ENCODE data around the gene AADAC.
"Not testable (repeated sequence)": the region's sequence is repeated elsewhere in the genome, so short reads cannot be mapped to it uniquely, and the experiment has no call there.

The AADAC gene

GRCh38 chr3:151866711-151867410, 52.9 kb downstream of the AADAC start:
- Histone ChIP-seq H3K9me3 (ENCODE audit: control extremely low read depth in 1 of 5, control insufficient read depth in 4 of 5, insufficient read depth in 2 of 5, low read depth in 1 of 5, low read length in 4 of 5) (no peaks in the 10 kb centered on the region), H3K4me1 (ENCODE audit: control extremely low read depth in 1 of 4, control insufficient read depth in 4 of 4, insufficient read depth in 4 of 4, low read length in 3 of 4) (peaks cover under 1 to 31% (median 11%) of the 10 kb centered on the region in 4 experiments), H3K27ac (ENCODE audit: insufficient read depth in 1 of 2, low read depth in 1 of 2, low read length in 2 of 2, poor library complexity in 1 of 2, severe bottlenecking in 2 of 2) (no peak overlapping the region), H3K27me3 (replicated peaks in 2 of 5; ENCODE audit: control insufficient read depth in 4 of 5, insufficient read depth in 5 of 5, low read length in 4 of 5) (no peaks in the 10 kb centered on the region), H3K36me3 (ENCODE audit: control insufficient read depth in 4 of 4, insufficient read depth in 4 of 4, low read length in 3 of 4) (no peaks in the 10 kb centered on the region), H3K4me3 (ENCODE audit: control insufficient read depth in 1 of 7, extremely low read depth in 1 of 7, insufficient read depth in 4 of 7, low read depth in 2 of 7, low read length in 6 of 7) (no peak overlapping the region)
- CTCF ChIA-PET = no interaction called here
- POLR2A ChIA-PET = no interaction called here
- 100% methylated on average over 3 of the region's 4 CpGs for WGBS (ENCODE audit: insufficient coverage)
- no peak for DNase-seq

GRCh38 chr3:151867666-151868065, 53.8 kb downstream of the AADAC start:
- ChIA-PET POLR2A (no interaction called here), CTCF (no interaction called here)
- Histone ChIP-seq H3K9me3 (ENCODE audit: control extremely low read depth in 1 of 5, control insufficient read depth in 4 of 5, insufficient read depth in 2 of 5, low read depth in 1 of 5, low read length in 4 of 5) (no peaks in the 10 kb centered on the region), H3K27ac (ENCODE audit: insufficient read depth in 1 of 2, low read depth in 1 of 2, low read length in 2 of 2, poor library complexity in 1 of 2, severe bottlenecking in 2 of 2) (no peak overlapping the region), H3K4me1 (ENCODE audit: control extremely low read depth in 1 of 4, control insufficient read depth in 4 of 4, insufficient read depth in 4 of 4, low read length in 3 of 4) (peaks cover 8 to 39% (median 19%) of the 10 kb centered on the region in 4 experiments), H3K36me3 (ENCODE audit: control insufficient read depth in 4 of 4, insufficient read depth in 4 of 4, low read length in 3 of 4) (no peaks in the 10 kb centered on the region), H3K27me3 (replicated peaks in 2 of 5; ENCODE audit: control insufficient read depth in 4 of 5, insufficient read depth in 5 of 5, low read length in 4 of 5) (no peaks in the 10 kb centered on the region), H3K4me3 (ENCODE audit: control insufficient read depth in 1 of 7, extremely low read depth in 1 of 7, insufficient read depth in 4 of 7, low read depth in 2 of 7, low read length in 6 of 7) (no peak overlapping the region)
- DNase-seq = no peak
- WGBS (ENCODE audit: insufficient coverage) = no CpG with 5 or more reads among the region's 1 CpG

DNA sequence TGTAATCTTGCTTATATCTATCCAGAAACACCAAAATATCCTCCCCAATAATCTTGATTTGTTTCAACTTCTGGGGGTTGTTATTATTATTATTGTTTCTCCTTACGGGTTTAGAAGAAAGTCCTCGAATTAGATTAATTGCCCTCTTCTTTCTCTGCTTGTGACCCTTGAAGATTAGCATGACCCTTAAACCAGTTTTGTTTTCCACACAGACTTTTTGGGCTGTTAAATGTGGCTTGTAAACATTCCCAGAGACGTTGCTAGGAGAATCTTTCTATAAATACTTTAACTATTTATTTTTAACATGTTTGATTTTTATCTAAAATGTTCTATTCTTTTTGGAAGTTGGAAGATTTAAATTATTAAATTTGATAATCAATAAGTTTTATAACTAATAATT, 55.3 kb downstream of the AADAC start:
- CTCF ChIA-PET = interaction anchor here (1.2 kb wide), 1 partner anchor 8 kb away, joined by 4 read pairs; no protein-coding TSS in a partner anchor
- WGBS (ENCODE audit: insufficient coverage) = 71% methylated on average over 2 of the region's 3 CpGs
- DNase-seq = no peak
- H3K36me3 ChIP-seq (ENCODE audit: control insufficient read depth in 4 of 4, insufficient read depth in 4 of 4, low read length in 3 of 4) = no peaks in the 10 kb centered on the region
- H3K9me3 ChIP-seq (ENCODE audit: control extremely low read depth in 1 of 5, control insufficient read depth in 4 of 5, insufficient read depth in 2 of 5, low read depth in 1 of 5, low read length in 4 of 5) = no peaks in the 10 kb centered on the region
- no peaks in the 10 kb centered on the region for H3K27me3 ChIP-seq (replicated peaks in 2 of 5; ENCODE audit: control insufficient read depth in 4 of 5, insufficient read depth in 5 of 5, low read length in 4 of 5)
- no peak overlapping the region for H3K27ac ChIP-seq (ENCODE audit: insufficient read depth in 1 of 2, low read depth in 1 of 2, low read length in 2 of 2, poor library complexity in 1 of 2, severe bottlenecking in 2 of 2)
- no peak overlapping the region for H3K4me3 ChIP-seq (ENCODE audit: control insufficient read depth in 1 of 7, extremely low read depth in 1 of 7, insufficient read depth in 4 of 7, low read depth in 2 of 7, low read length in 6 of 7)
- POLR2A ChIA-PET = no interaction called here
- peaks cover 18 to 51% (median 27%) of the 10 kb centered on the region in 4 experiments for H3K4me1 ChIP-seq (ENCODE audit: control extremely low read depth in 1 of 4, control insufficient read depth in 4 of 4, insufficient read depth in 4 of 4, low read length in 3 of 4)

- 20% methylated on average over 4 of the region's 8 CpGs for WGBS (ENCODE audit: insufficient coverage)
- Histone ChIP-seq H3K27me3 (replicated peaks in 2 of 5; ENCODE audit: control insufficient read depth in 4 of 5, insufficient read depth in 5 of 5, low read length in 4 of 5) (no peaks in the 10 kb centered on the region), H3K36me3 (ENCODE audit: control insufficient read depth in 4 of 4, insufficient read depth in 4 of 4, low read length in 3 of 4) (no peaks in the 10 kb centered on the region), H3K4me1 (ENCODE audit: control extremely low read depth in 1 of 4, control insufficient read depth in 4 of 4, insufficient read depth in 4 of 4, low read length in 3 of 4) (peaks cover 23 to 63% (median 41%) of the 10 kb centered on the region in 4 experiments), H3K27ac (ENCODE audit: insufficient read depth in 1 of 2, low read depth in 1 of 2, low read length in 2 of 2, poor library complexity in 1 of 2, severe bottlenecking in 2 of 2) (peak overlapping the region in 1 of 2 experiments; percentile 71), H3K9me3 (ENCODE audit: control extremely low read depth in 1 of 5, control insufficient read depth in 4 of 5, insufficient read depth in 2 of 5, low read depth in 1 of 5, low read length in 4 of 5) (no peaks in the 10 kb centered on the region), H3K4me3 (ENCODE audit: control insufficient read depth in 1 of 7, extremely low read depth in 1 of 7, insufficient read depth in 4 of 7, low read depth in 2 of 7, low read length in 6 of 7) (peak overlapping the region in 3 of 7 experiments; percentile 8 to 50 (median 33))
- peak; percentile 88 to 95 (median 93) for DNase-seq
- POLR2A ChIA-PET = interaction anchor here (1.0 kb wide), 1 partner anchor 45 kb away, joined by 3 read pairs; no protein-coding TSS in a partner anchor
- CTCF ChIA-PET = interaction anchor here (0.6 to 1.6 kb wide), 5 partner anchors 12 to 199 kb away, joined by 3 to 4 read pairs (median 4); no protein-coding TSS in a partner anchor
Observed at GRCh38 chr3:151871639-151872468, 57.9 kb downstream of the AADAC start.

GRCh38 chr3:151873398-151873797, 59.5 kb downstream of the AADAC start, which contains the start of gene SUCNR1:
TSS of gene SUCNR1 (plus strand) at chr3:151873643. CDS start at chr3:151879893, 6,250 bp downstream.
- H3K27ac ChIP-seq (ENCODE audit: insufficient read depth in 1 of 2, low read depth in 1 of 2, low read length in 2 of 2, poor library complexity in 1 of 2, severe bottlenecking in 2 of 2) = peak within 1 kb of the TSS in 1 of 2 experiments; percentile 86
- CTCF ChIA-PET = interaction anchor here (1.5 kb wide), 1 partner anchor 10 kb away, joined by 4 read pairs; no protein-coding TSS in a partner anchor
- POLR2A ChIA-PET = interaction anchor here (1.0 kb wide), 1 partner anchor 43 kb away, joined by 3 read pairs; no protein-coding TSS in a partner anchor

GRCh38 chr3:151874079-151874478, 60.2 kb downstream of the AADAC start:
- Histone ChIP-seq H3K27ac (ENCODE audit: insufficient read depth in 1 of 2, low read depth in 1 of 2, low read length in 2 of 2, poor library complexity in 1 of 2, severe bottlenecking in 2 of 2) (peak overlapping the region in 1 of 2 experiments; percentile 86), H3K4me1 (ENCODE audit: control extremely low read depth in 1 of 4, control insufficient read depth in 4 of 4, insufficient read depth in 4 of 4, low read length in 3 of 4) (peaks cover 31 to 70% (median 46%) of the 10 kb centered on the region in 4 experiments), H3K4me3 (ENCODE audit: control insufficient read depth in 1 of 7, extremely low read depth in 1 of 7, insufficient read depth in 4 of 7, low read depth in 2 of 7, low read length in 6 of 7) (peak overlapping the region in 1 of 7 experiments; percentile 45)
- H3K36me3 ChIP-seq (ENCODE audit: control insufficient read depth in 4 of 4, insufficient read depth in 4 of 4, low read length in 3 of 4); H3K27me3 ChIP-seq (replicated peaks in 2 of 5; ENCODE audit: control insufficient read depth in 4 of 5, insufficient read depth in 5 of 5, low read length in 4 of 5); POLR2A ChIA-PET; H3K9me3 ChIP-seq (ENCODE audit: control extremely low read depth in 1 of 5, control insufficient read depth in 4 of 5, insufficient read depth in 2 of 5, low read depth in 1 of 5, low read length in 4 of 5): not testable (repeated sequence)
- peak in 1 of 3 donors; percentile 30 for DNase-seq
- 83% methylated on average over 1 of the region's 5 CpGs for WGBS (ENCODE audit: insufficient coverage)
- CTCF ChIA-PET = interaction anchor here (1.0 kb wide), 1 partner anchor 30 kb away, joined by 3 read pairs; no protein-coding TSS in a partner anchor

More at GRCh38 chr3:151873398-151873797, 59.5 kb downstream of the AADAC start, which contains the start of gene SUCNR1:
- Histone ChIP-seq H3K9me3 (ENCODE audit: control extremely low read depth in 1 of 5, control insufficient read depth in 4 of 5, insufficient read depth in 2 of 5, low read depth in 1 of 5, low read length in 4 of 5) (no peaks in the 10 kb centered on the region), H3K4me3 (ENCODE audit: control insufficient read depth in 1 of 7, extremely low read depth in 1 of 7, insufficient read depth in 4 of 7, low read depth in 2 of 7, low read length in 6 of 7) (peak within 1 kb of the TSS in 1 of 7 experiments; percentile 50), H3K27me3 (replicated peaks in 2 of 5; ENCODE audit: control insufficient read depth in 4 of 5, insufficient read depth in 5 of 5, low read length in 4 of 5) (no peaks in the 10 kb centered on the region), H3K36me3 (ENCODE audit: control insufficient read depth in 4 of 4, insufficient read depth in 4 of 4, low read length in 3 of 4) (no peaks in the 10 kb centered on the region), H3K4me1 (ENCODE audit: control extremely low read depth in 1 of 4, control insufficient read depth in 4 of 4, insufficient read depth in 4 of 4, low read length in 3 of 4) (peaks cover 31 to 70% (median 48%) of the 10 kb centered on the region in 4 experiments)
- no peak for DNase-seq

Data from common myeloid progenitor, CD34-positive (primary cell).